Thyroid gland (tissue), 4 donors: Measurements from ENCODE around the gene PKNOX1.

Source experiments
- POLR2A ChIP-seq, 2 donors: fragments of 450-650 bp; IDR thresholded peaks; one replicate each; pipeline ENCODE4 v1.6.1; 2017; ENCODE audit warnings: antibody characterized with exemption in 2 of 2, mild to moderate bottlenecking in 2 of 2, moderate library complexity in 1 of 2
- TF ChIP-seq, protein P1 (sequence below), 6 experiments: fragments of 200-600 bp in 3 of 6; fragments of 450-650 bp in 3 of 6; sonication (generic) in 3 of 6; IDR thresholded peaks; one replicate each; pipeline ENCODE4 v1.5.1; 2016 to 2019; ENCODE audit warnings: antibody characterized with exemption in 6 of 6, mild to moderate bottlenecking in 2 of 6, inconsistent platforms in 1 of 6, moderate library complexity in 1 of 6

DNA sequence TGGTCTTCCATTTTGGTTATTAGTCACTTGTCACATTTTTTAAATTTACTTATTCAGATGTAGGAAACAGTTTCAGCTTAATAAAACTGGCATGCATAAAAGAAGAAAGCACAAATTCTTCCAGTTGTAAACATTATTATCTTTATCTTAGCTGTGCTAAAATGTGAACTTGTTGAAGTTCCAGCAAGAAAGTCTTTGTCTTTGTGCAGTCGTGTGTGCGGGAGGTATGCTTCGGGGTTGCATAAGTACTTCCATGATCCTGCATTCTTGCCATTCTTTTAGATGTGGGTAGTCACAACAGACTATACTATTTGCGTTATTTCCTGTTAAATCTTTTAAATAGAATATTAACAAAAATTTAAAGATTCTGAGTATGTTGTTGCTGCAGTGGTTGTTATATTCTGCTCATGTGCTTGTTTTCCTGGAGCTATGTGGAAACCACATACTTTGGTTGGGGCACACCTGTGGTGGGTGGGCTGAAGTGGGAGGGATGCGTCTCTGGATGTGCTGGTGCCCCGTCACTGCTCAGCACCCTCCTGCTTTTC is 51.3 kb downstream of the PKNOX1 start:
- TF ChIP-seq, protein P1, sequence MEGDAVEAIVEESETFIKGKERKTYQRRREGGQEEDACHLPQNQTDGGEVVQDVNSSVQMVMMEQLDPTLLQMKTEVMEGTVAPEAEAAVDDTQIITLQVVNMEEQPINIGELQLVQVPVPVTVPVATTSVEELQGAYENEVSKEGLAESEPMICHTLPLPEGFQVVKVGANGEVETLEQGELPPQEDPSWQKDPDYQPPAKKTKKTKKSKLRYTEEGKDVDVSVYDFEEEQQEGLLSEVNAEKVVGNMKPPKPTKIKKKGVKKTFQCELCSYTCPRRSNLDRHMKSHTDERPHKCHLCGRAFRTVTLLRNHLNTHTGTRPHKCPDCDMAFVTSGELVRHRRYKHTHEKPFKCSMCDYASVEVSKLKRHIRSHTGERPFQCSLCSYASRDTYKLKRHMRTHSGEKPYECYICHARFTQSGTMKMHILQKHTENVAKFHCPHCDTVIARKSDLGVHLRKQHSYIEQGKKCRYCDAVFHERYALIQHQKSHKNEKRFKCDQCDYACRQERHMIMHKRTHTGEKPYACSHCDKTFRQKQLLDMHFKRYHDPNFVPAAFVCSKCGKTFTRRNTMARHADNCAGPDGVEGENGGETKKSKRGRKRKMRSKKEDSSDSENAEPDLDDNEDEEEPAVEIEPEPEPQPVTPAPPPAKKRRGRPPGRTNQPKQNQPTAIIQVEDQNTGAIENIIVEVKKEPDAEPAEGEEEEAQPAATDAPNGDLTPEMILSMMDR (IDR thresholded peaks at IDR 0.05) = no peak
- no peak for TF ChIP-seq POLR2A (IDR thresholded peaks at IDR 0.05)
